GM21619 (cell line): ENCODE measurements around the gene RGS21.

Experiments
- ATAC-seq: cut with Tn5 transposase; IDR thresholded peaks from one replicate; pipeline ENCODE4 v1.9.1; 2021; ENCODE audit not compliant: unreplicated experiment

RGS21 gene

DNA sequence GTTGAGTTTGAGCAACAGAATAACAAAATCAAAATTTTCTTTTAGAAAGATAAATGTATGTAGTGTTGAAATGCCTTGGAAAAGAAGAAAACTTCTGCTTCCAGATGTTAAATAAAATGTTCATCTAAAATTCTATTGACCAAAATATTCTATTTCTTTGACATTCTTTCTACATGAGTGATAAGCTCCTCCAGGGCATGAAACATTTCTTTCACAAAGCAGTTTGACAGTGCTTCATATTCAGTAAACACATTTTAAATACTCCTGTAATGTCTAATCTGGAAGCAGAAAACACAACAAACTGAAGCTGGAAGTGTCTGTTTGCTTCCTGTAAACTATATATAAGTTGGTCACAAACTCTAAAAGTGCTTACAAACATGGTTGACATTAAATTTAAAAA is 61.5 kb downstream of the RGS21 start:
- ATAC-seq = no peak

DNA sequence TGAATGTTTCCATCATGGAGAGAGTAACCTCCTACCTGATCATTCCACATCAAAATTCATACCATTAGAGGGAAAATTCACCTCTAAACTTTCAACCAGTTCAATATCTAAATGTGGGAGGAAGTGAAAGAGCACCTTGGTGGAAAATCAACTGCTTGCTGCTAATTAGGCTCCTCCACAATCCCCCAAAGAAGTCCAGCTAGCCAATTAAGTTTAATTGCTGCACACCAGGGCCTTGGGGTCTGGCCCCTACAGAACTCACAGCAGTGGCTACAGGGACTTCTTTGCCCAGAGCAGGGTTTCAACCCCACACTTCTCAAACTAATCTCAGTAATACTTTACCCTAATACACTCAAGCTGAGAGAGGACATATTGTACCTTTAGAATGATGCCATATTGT is 62.1 kb downstream of the RGS21 start:
- ATAC-seq = no peak

DNA sequence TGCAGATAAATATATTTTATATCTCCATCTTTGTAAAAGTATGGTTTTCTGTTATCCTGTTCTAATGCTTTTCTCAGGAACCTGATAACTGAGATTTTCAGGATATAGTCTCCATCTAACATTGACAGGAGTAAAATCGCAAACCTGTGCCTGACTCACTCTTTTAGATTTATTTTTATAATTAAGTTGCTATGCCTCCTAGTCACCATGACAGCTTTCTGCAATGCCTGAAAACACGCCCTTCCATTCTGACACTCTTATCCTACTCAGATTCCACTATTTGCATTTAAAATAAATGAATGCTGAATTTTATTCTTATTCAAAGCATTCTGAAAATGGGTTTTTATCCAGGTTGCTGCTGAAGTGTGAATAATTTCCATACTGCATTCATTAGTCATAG is 62.8 kb downstream of the RGS21 start:
- ATAC-seq = no peak

DNA sequence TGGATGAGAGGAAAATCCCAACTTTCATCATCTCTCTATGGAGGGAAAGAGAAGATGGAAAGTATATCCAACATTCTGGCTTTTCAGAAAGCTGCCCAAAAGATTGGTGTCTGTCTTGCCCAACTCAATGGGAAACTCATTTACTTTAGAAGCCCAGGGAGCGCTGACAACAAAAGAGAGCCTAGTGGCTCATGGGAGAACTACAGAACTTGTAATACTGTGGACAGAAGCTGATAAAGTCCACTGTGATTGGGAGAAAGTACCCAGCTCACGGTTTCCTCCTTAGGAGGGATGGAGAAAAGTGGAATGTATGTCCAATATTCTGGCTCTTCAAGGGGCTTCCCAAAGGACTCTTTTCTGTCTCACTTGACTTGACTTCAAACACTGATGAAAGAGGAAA is 66.0 kb downstream of the RGS21 start:
- ATAC-seq = no peak

DNA sequence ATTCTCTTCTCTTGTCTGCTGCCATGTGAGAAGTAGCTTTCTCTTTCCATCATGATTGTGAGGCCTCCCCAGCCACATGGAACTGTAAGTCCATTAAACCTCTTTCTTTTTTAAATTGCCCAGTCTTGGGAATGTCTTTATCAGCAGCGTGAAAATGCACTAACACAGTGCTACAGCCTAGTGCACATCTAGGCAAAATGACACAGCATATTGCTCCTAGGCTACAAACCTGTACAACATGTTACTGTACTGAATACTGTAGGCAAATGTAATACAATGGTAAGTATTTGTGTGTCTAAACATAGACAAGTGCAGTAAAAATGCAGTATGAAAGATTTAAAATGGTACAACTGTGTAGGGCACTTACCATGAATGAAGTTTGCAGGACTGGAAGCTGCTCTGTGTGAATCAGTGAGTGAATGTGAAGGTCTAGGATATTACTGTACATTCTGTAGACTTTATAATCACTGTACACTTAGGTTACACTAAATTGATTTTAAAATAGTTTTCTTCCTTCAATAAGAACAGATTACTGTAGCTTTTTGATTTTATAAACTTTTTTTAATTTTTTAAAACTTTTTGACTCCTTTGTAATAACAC is 69.4 kb downstream of the RGS21 start:
- ATAC-seq = no peak

DNA sequence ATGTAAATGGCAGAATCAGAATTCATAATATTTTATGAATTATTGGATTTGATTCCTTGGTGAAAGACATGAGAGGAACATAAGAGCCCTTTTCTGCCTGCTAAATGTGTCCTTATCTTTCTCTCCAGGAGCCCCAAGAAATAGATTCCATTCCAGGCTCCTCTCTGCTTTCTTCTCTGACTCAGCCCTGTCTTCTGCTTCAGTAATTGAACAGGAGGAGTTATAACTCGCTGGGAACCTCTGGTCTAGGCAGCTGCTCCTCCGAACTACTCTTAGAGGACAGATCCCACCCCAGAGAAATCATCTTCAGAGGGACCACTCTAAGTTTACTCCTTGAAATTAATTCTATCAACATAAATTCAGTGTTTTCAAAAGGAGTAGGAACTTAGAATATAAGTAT is 78.4 kb downstream of the RGS21 start:
- no peak for ATAC-seq

DNA sequence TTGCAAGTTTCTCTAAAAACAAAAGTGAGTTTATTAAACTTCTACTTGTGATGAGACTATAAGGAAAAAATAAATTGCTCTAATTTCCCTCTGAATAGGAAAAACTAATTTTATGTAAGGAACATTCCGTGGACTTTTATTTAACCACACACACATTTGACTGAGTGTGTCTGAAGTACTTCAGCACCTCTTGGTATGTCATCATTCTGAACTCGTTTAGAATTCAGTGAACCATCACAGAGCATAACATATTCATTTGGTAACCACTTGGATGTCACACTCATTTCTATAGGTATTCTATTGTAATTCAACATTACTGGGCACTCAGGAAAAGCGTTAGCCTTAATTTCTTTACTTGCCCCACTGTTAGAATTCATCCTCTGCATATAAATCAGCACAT is 79.1 kb downstream of the RGS21 start:
- ATAC-seq = no peak

DNA sequence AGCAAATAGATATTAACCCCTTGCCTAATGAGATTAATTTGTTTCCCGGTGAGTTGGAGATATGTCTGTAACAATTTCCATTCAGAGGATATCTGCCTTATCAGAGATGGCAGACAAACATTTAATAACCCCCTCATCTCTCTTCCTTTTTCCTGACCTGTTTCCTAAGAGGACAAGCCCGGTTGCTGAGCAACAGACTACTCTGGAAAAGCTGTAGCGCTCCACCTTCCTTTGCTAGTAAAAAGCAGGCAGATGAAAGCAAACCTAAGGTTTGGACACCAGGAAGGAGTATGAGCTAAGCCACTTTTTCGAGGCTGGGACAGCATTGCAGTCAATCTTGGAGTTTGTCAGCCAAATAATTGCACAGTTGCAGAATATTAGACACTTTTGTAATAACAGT is 82.4 kb downstream of the RGS21 start:
- no peak for ATAC-seq

DNA sequence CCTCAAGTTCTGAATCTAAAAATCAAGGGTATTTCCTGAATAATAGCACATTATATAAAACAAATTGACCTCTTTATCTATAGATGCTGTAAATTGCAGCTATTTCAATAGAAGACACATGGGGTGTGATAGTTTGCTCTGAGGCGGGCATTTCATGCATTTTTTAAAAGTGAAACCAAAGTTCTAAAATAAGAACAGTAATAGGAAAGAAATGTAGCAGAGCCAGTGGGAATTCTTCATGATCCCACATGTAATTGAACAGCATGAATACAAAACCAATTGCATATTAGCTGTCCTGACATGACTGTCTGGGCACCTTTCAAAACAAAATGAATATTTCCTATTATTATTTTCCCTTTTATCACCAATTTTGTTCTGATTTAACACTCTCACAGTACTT is 85.0 kb downstream of the RGS21 start:
- ATAC-seq = no peak

DNA sequence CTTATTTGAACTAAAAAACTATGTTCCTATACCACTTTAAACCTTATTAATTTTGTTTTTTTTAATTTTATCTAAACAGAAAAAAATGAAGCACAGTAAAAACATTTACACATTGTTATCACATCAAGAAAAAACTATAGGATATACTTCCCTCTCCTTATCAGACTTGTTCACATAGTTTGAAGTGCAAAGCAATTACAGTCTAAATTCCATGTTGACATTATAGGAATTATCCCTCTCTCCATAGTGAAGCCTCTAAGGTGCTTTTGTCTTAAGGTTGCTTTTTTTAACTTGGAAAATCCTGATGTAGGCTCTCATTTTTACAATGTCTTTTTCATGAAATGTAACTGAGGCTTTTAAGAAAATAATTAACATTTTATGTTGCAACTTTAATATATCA is 85.8 kb downstream of the RGS21 start:
- ATAC-seq = no peak

DNA sequence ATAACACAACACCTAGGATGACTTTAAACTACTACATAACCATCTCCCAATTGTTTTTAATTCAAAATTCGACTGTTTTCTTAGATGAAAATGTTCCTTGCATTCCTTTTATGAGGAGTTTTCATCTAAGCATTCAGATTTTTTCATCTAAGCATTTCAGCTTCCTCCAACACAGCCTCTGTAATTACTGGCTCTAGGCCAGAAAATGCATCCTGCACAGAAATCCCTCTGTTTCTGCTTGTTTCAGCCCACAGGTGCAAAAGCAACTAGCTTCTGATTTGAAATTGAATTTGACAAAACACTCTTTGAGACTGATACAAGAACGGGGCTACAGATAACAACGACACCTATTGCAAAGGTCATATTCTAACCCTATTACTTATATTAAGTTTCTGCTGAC is 90.4 kb downstream of the RGS21 start:
- ATAC-seq = no peak
